Natural killer cell treated with Interleukin-12 subunit alpha and Interleukin-12 subunit beta and Interleukin-15 and Interleukin-18, amount 100 ng/mL, for 72 hours (primary cell): Measurements from ENCODE around the gene TSPAN15. TPM values are rescaled to one million over a fixed set of nuclear protein-coding genes. Genes with fewer than 3 reads are reported as not detected.
A peak's percentile ranks its signal among the peaks of the same experiment; 100 is the strongest.
"Not testable (repeated sequence)": the region's sequence is repeated elsewhere in the genome, so short reads cannot be mapped to it uniquely, and the experiment has no call there.

Experiments
- ATAC-seq, 2 donors: fragments of 150-1000 bp; cut with Tn5 transposase in 1 of 2; sonication (Bioruptor Pico), chemical (Tn5 transposase) in 1 of 2; 2 replicates each; pipeline ENCODE4 v1.10.0; 2021
- DNase-seq: peaks from one replicate; pipeline ENCODE4 v3.0.0; 2022; ENCODE audit warnings: low spot score
- H3K27ac Mint-ChIP-seq, 2 donors: 1 replicate in 1 of 2; 2 replicates in 1 of 2; pipeline ENCODE4 v1.8.0; 2022; ENCODE audit warnings: mixed read lengths in 2 of 2, mild to moderate bottlenecking in 1 of 2, moderate library complexity in 1 of 2
- H3K27me3 Mint-ChIP-seq, 2 donors: 1 replicate in 1 of 2; 2 replicates in 1 of 2; pipeline ENCODE4 v1.8.0; 2022; ENCODE audit warnings: mixed read lengths in 2 of 2
- H3K36me3 Mint-ChIP-seq: one replicate; pipeline ENCODE4 v1.8.0; 2022; ENCODE audit warnings: mixed read lengths
- H3K4me1 Mint-ChIP-seq, 2 donors: 1 replicate in 1 of 2; 2 replicates in 1 of 2; pipeline ENCODE4 v1.8.0; 2022; ENCODE audit warnings: low read depth in 2 of 2, mixed read lengths in 2 of 2, mild to moderate bottlenecking in 1 of 2
- H3K4me3 Mint-ChIP-seq: one replicate; pipeline ENCODE4 v1.8.0; 2022; ENCODE audit warnings: mixed read lengths
- H3K9me3 Mint-ChIP-seq: 2 replicates; pipeline ENCODE4 v1.8.0; 2022; ENCODE audit warnings: mixed read lengths
- total RNA-seq, 2 donors: library from RNA; stranded (reverse); gene quantifications; one replicate each; pipeline ENCODE4 v1.2.3, GENCODE V29; 2022

Gene TSPAN15
- total RNA-seq, 2 donors from 2014 or later = 1.2 to 1.4 TPM

- H3K27me3 Mint-ChIP-seq = peaks cover 0 to 3% of the 10 kb centered on the region in 2 donors
These were observed 32.7 kb downstream of the TSPAN15 start for GRCh38 chr10:69483963-69484362.

GRCh38 chr10:69484736-69485135 is 33.5 kb downstream of the TSPAN15 start:
- H3K4me3 Mint-ChIP-seq = no peak overlapping the region
- H3K27ac Mint-ChIP-seq = no peak overlapping the region
- no peak for ATAC-seq
- H3K36me3 Mint-ChIP-seq = peaks cover 14% of the 10 kb centered on the region
- peaks cover 2% of the 10 kb centered on the region for H3K9me3 Mint-ChIP-seq
- H3K4me1 Mint-ChIP-seq = peaks cover 0 to 3% of the 10 kb centered on the region in 2 donors
- peaks cover 0 to 3% of the 10 kb centered on the region in 2 donors for H3K27me3 Mint-ChIP-seq
- no peak for DNase-seq

More at GRCh38 chr10:69483963-69484362, 32.7 kb downstream of the TSPAN15 start:
- no peak overlapping the region for H3K4me3 Mint-ChIP-seq
- H3K36me3 Mint-ChIP-seq = peaks cover 14% of the 10 kb centered on the region
- H3K9me3 Mint-ChIP-seq = peaks cover 2% of the 10 kb centered on the region
- ATAC-seq (no peak), DNase-seq (no peak)
- peak overlapping the region in 1 of 2 donors; percentile 72 for H3K27ac Mint-ChIP-seq
- peaks cover 0 to 3% of the 10 kb centered on the region in 2 donors for H3K4me1 Mint-ChIP-seq

- H3K4me3 Mint-ChIP-seq = no peak overlapping the region
- H3K27me3 Mint-ChIP-seq = peaks cover 0 to 3% of the 10 kb centered on the region in 2 donors
- H3K4me1 Mint-ChIP-seq = peaks cover 0 to 3% of the 10 kb centered on the region in 2 donors
- DNase-seq = no peak
- no peak for ATAC-seq
- peaks cover 2% of the 10 kb centered on the region for H3K9me3 Mint-ChIP-seq
- peaks cover 14% of the 10 kb centered on the region for H3K36me3 Mint-ChIP-seq
- H3K27ac Mint-ChIP-seq = no peak overlapping the region
These were observed 35.9 kb downstream of the TSPAN15 start for GRCh38 chr10:69486922-69487730.

DNA sequence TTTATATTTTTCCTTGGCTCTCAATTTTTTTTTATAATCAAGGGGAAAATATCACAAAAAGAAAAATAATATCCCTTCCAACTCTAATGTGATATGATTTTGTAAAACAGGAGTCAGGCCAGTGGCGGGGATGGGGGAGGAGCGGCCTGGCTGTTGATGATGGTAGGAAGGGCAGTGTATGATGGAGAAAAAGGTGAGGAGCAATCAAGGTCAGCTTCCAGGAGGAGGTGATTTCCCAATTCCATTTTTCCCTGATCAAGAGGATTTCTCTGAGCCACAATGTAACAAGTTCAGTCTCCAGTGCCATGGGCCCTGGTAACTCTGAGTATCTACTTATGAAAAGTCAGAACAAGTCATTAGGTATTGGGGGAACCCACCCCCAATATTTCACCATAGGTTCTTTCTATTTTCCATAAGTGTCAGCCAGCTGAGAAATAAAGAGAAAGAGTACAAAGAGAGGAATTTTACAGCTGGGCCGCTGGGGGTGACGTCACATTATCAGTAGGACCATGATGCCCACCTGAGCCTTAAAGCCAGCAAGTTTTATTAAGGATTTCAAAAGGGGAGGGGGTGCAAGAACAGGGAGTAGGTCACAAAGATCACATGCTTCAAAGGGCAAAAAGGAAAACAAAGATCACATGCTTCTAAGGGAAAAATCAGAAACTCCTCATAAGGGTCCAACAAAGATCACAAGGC is 37.0 kb downstream of the TSPAN15 start:
- not testable (repeated sequence) for ATAC-seq, H3K4me3 Mint-ChIP-seq, H3K27ac Mint-ChIP-seq, H3K4me1 Mint-ChIP-seq, DNase-seq, H3K9me3 Mint-ChIP-seq, H3K27me3 Mint-ChIP-seq
- H3K36me3 Mint-ChIP-seq = peaks cover 14% of the 10 kb centered on the region

GRCh38 chr10:69488856-69489255 is 37.6 kb downstream of the TSPAN15 start:
- H3K27ac Mint-ChIP-seq, H3K4me1 Mint-ChIP-seq, H3K27me3 Mint-ChIP-seq, H3K9me3 Mint-ChIP-seq, H3K4me3 Mint-ChIP-seq, ATAC-seq, DNase-seq: not testable (repeated sequence)
- peaks cover 14% of the 10 kb centered on the region for H3K36me3 Mint-ChIP-seq

- no peak overlapping the region for H3K27ac Mint-ChIP-seq
- ATAC-seq (no peak), DNase-seq (no peak)
- no peaks in the 10 kb centered on the region for H3K4me1 Mint-ChIP-seq
- H3K27me3 Mint-ChIP-seq = no peaks in the 10 kb centered on the region
- peaks cover 14% of the 10 kb centered on the region for H3K36me3 Mint-ChIP-seq
- H3K4me3 Mint-ChIP-seq = no peak overlapping the region
- H3K9me3 Mint-ChIP-seq = peaks cover 2% of the 10 kb centered on the region
These were observed 38.3 kb downstream of the TSPAN15 start for GRCh38 chr10:69489506-69490090.

GRCh38 chr10:69490876-69491275 is 39.6 kb downstream of the TSPAN15 start:
- Mint-ChIP-seq H3K36me3 (peaks cover 14% of the 10 kb centered on the region), H3K27me3 (no peaks in the 10 kb centered on the region), H3K4me1 (no peaks in the 10 kb centered on the region), H3K27ac (no peak overlapping the region), H3K9me3 (peaks cover 2% of the 10 kb centered on the region), H3K4me3 (no peak overlapping the region)
- no peak for ATAC-seq
- no peak for DNase-seq

DNA sequence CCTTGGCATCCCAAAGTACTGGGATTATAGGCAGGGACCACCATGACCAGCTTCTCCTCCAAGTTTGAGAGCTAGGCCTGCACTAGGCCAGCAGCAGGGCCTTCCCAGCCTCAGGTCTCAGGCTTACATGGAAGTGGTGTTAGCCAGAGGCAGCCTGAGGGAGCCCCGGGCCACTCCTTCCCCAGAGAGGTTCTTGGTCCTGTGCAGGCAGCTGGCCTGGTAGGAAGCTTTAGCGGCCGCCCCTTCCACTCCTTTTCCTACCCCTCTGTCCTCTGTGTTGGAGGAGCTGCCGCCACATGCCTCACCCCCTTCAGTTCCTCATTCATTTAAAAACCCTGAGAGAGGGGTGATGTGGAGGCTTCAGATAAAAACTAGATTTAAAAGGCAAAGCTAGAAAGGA is 40.3 kb downstream of the TSPAN15 start:
- H3K27me3 Mint-ChIP-seq = no peaks in the 10 kb centered on the region
- H3K4me1 Mint-ChIP-seq = no peaks in the 10 kb centered on the region
- peaks cover 14% of the 10 kb centered on the region for H3K36me3 Mint-ChIP-seq
- no peak overlapping the region for H3K27ac Mint-ChIP-seq
- no peak for DNase-seq
- H3K9me3 Mint-ChIP-seq = peaks cover 2% of the 10 kb centered on the region
- no peak for ATAC-seq
- no peak overlapping the region for H3K4me3 Mint-ChIP-seq

DNA sequence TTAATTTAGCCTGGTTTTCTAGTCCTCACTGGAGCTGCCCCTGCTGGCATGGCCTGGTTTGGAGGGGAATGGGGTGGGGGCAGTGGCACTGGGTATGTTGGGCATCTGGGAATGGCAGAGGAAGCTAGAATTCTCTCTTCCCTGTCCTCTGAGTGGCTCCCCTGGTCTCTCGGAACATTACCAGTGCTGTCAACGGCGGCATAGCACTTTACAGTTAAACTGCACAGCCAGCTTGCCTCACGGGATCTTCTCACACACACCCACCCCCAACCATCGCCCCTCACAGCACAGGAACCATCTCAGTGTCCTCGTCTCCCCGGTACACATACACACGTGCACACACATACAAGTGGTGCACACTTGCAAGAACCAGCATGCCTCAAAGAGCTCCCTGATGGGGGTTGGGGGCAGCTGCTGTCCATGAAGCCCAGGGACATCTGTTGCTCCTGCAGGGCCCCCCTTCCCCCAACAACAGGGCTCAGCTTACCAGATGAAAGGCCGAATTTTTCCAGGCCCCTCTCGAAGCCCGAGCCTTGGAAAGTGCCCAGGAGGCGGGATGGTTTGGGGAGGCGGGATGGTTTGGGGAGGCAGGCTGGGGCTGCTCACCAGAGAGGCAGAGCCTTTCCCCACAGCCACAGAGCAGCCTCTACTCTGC is 41.0 kb downstream of the TSPAN15 start:
- ATAC-seq (no peak), DNase-seq (no peak)
- H3K36me3 Mint-ChIP-seq = peaks cover 14% of the 10 kb centered on the region
- no peaks in the 10 kb centered on the region for H3K4me1 Mint-ChIP-seq
- H3K27ac Mint-ChIP-seq = no peak overlapping the region
- no peaks in the 10 kb centered on the region for H3K27me3 Mint-ChIP-seq
- no peak overlapping the region for H3K4me3 Mint-ChIP-seq
- peaks cover 2% of the 10 kb centered on the region for H3K9me3 Mint-ChIP-seq

DNA sequence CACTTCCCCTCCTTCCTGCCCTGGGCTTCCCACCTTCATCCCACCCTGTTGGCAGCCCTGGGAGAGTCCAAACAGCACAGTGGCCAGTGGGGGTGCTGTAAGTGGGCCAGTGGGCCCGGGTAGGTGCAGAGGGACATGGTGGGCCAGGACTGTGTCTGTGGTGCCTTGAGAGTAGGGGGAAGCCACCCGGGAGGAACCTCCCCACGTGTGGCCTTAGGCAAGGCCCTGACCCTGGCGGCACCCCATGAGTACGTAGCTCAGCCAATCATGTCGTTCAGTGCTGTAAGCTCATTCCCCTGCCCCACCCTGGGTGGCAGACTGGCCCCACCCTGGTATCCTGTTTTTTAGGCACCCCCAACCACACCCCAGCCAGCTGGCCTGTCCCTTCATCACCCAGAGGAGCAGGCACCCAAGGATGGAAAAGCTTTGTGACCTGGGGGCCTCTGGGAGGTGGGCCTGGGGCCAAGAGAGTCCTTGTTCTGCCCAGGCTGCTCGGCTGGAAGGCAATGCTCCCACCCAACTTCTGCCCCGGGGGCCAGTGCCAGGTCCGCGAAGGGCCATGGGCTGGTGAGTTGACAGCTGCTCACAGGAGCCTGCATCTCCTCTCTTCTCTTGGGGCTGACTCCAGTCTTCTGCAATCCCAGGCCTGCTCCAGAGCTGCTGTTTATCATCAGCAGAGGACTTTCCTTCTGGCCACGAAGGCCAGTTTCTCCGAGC is 41.6 kb downstream of the TSPAN15 start:
- H3K36me3 Mint-ChIP-seq = peaks cover 9% of the 10 kb centered on the region
- ATAC-seq = peak in 1 of 2 donors; percentile 24
- H3K27me3 Mint-ChIP-seq = no peaks in the 10 kb centered on the region
- H3K27ac Mint-ChIP-seq = no peak overlapping the region
- no peak overlapping the region for H3K4me3 Mint-ChIP-seq
- H3K4me1 Mint-ChIP-seq = no peaks in the 10 kb centered on the region
- DNase-seq = no peak
- H3K9me3 Mint-ChIP-seq = peaks cover 2% of the 10 kb centered on the region

DNA sequence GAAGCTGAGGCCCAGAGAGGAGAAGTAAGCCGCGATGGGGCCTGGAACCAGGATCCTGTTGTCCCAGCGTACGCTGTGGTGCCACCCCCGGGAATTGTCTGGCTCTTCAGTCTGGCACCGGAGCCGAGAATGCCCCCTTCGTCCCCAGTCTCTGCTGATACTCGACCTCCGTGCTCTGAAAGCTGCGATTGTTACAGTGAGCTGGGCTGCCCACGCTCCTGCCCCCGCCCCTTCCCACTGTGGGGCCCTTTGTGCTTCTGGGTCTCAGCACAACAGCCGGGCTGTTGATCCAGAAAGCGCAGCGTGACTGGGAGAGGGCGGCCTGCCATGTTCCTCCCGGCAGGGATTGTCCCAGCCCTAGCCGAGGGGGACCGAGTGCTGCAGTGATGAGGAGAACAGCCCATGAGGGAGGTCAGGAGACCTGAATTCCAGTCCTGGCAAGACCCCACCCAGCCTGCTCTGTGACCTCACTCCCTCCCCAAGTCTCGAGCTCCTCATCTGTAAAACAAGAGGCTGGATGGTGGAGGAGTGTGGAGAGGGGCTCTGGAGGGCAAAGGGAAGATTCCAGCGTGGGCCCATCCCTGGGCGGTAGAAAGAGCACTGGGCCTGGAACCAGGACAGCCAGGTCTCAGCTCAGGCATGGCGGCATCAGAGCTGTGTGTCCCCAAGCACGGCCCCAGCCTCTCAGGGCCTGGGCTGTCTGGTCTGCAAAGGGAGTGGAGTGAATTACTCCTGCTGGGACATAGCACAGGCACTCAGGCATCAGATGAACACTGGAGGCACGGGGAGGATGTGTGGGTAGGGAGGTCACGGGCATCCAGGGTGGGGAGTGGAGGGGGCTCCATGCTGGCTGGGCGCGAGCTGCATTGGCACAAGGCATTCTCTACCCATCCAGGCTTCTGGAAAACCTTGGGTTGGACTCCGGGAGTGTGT is 43.6 kb downstream of the TSPAN15 start:
- ATAC-seq (no peak), DNase-seq (no peak)
- H3K36me3 Mint-ChIP-seq = no peaks in the 10 kb centered on the region
- H3K27ac Mint-ChIP-seq = no peak overlapping the region
- no peak overlapping the region for H3K4me3 Mint-ChIP-seq
- no peaks in the 10 kb centered on the region for H3K27me3 Mint-ChIP-seq
- H3K9me3 Mint-ChIP-seq = no peaks in the 10 kb centered on the region
- H3K4me1 Mint-ChIP-seq = no peaks in the 10 kb centered on the region

- no peaks in the 10 kb centered on the region for H3K9me3 Mint-ChIP-seq
- no peaks in the 10 kb centered on the region for H3K4me1 Mint-ChIP-seq
- no peak for ATAC-seq
- no peak overlapping the region for H3K27ac Mint-ChIP-seq
- no peaks in the 10 kb centered on the region for H3K27me3 Mint-ChIP-seq
- H3K4me3 Mint-ChIP-seq = no peak overlapping the region
- H3K36me3 Mint-ChIP-seq = no peaks in the 10 kb centered on the region
- no peak for DNase-seq
These were observed 44.4 kb downstream of the TSPAN15 start for GRCh38 chr10:69495666-69496065.
